Adrenal gland (tissue), 5 donors: Measurements from ENCODE around the gene ZNF554.

Source experiments
- POLR2A ChIP-seq, 2 donors: fragments of 450-650 bp; IDR thresholded peaks; one replicate each; pipeline ENCODE4 v1.6.1; 2017; ENCODE audit warnings: antibody characterized with exemption in 2 of 2, mild to moderate bottlenecking in 2 of 2, moderate library complexity in 1 of 2
- TF ChIP-seq, protein P1 (sequence below), 6 experiments: fragments of 450-650 bp in 4 of 6; fragments of 200-600 bp in 2 of 6; sonication (generic) in 1 of 6; IDR thresholded peaks; 1 replicate in 5 of 6; 2 replicates in 1 of 6; pipeline versions ENCODE4 v1.5.1 to v1.8.0; 2016 to 2021; ENCODE audit warnings: antibody characterized with exemption in 6 of 6, mild to moderate bottlenecking in 2 of 6, moderate library complexity in 1 of 6
- donor health status: DM: no; HTN: no; CAD: no.

GRCh38 chr19:2866495-2867024, 46.9 kb downstream of the ZNF554 start:
- TF ChIP-seq, protein P1, sequence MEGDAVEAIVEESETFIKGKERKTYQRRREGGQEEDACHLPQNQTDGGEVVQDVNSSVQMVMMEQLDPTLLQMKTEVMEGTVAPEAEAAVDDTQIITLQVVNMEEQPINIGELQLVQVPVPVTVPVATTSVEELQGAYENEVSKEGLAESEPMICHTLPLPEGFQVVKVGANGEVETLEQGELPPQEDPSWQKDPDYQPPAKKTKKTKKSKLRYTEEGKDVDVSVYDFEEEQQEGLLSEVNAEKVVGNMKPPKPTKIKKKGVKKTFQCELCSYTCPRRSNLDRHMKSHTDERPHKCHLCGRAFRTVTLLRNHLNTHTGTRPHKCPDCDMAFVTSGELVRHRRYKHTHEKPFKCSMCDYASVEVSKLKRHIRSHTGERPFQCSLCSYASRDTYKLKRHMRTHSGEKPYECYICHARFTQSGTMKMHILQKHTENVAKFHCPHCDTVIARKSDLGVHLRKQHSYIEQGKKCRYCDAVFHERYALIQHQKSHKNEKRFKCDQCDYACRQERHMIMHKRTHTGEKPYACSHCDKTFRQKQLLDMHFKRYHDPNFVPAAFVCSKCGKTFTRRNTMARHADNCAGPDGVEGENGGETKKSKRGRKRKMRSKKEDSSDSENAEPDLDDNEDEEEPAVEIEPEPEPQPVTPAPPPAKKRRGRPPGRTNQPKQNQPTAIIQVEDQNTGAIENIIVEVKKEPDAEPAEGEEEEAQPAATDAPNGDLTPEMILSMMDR (IDR thresholded peaks at IDR 0.05), result no peak
- no peak for TF ChIP-seq POLR2A (IDR thresholded peaks at IDR 0.05)
